GM12864 (cell line): ENCODE results near the gene ZNF469.

Experiments used
- DNase-seq: peaks from one replicate; pipeline ENCODE4 v3.0.0-alpha.2; 2011; ENCODE audit warnings: low read depth
- H3K4me3 ChIP-seq: 2 replicates; pipeline ENCODE4 v1.5.1; 2011; ENCODE audit warnings: mild to moderate bottlenecking, low read depth, low read length, control low read depth
- TF ChIP-seq, protein P1 (sequence below): IDR thresholded peaks from 2 replicates; pipeline ENCODE4 v1.5.1; 2011; ENCODE audit warnings: low read depth, mild to moderate bottlenecking, moderate library complexity, low read length, control low read depth, inconsistent platforms; ENCODE audit errors: missing control alignments

The ZNF469 gene

DNA sequence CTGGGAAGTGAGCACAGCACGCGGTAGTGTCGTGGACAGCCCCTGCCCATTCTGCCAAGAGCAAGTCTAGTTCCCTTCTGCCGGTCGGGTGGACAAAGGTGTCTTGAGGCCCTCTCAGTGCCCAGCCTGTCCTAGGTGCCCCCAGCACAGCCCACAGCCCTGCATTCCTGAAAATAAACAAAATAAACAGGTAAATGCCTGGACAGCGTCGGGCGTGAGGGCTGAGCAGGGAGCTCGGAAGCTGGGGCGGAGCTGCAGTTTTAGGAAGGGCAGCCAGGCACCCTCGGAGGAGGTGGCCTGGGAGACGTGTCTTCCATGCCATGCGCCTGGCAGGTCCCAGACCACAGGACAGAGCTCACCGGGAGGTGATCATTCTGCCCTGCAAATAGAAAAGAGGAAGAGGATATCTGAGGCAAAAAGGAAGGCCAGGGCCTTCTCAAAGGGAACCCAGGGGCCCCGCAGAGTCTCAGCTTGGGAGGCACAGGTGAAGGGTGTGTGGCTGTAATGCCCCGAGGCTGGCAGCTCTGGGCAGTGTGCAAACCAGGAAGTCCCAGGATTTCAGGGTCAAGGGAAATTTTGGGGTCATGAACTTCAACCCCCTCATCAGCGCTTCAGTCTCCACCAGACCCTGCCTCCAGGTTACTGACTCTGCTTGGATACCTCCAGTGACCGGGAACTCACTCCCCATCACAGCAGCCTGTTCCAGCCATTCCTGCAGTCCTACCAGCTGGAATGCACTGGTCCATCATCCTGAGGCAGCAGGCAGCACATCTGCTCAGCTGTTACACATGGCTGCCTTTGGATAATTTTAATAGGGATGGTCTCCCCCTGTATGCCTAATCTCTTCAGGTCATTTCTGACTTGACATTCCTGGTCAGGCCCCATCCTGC is 1.7 kb downstream of the ZNF469 start:
- H3K4me3 ChIP-seq: no peak overlapping the region
- TF ChIP-seq, protein P1, sequence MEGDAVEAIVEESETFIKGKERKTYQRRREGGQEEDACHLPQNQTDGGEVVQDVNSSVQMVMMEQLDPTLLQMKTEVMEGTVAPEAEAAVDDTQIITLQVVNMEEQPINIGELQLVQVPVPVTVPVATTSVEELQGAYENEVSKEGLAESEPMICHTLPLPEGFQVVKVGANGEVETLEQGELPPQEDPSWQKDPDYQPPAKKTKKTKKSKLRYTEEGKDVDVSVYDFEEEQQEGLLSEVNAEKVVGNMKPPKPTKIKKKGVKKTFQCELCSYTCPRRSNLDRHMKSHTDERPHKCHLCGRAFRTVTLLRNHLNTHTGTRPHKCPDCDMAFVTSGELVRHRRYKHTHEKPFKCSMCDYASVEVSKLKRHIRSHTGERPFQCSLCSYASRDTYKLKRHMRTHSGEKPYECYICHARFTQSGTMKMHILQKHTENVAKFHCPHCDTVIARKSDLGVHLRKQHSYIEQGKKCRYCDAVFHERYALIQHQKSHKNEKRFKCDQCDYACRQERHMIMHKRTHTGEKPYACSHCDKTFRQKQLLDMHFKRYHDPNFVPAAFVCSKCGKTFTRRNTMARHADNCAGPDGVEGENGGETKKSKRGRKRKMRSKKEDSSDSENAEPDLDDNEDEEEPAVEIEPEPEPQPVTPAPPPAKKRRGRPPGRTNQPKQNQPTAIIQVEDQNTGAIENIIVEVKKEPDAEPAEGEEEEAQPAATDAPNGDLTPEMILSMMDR: no peak
- no peak for DNase-seq

DNA sequence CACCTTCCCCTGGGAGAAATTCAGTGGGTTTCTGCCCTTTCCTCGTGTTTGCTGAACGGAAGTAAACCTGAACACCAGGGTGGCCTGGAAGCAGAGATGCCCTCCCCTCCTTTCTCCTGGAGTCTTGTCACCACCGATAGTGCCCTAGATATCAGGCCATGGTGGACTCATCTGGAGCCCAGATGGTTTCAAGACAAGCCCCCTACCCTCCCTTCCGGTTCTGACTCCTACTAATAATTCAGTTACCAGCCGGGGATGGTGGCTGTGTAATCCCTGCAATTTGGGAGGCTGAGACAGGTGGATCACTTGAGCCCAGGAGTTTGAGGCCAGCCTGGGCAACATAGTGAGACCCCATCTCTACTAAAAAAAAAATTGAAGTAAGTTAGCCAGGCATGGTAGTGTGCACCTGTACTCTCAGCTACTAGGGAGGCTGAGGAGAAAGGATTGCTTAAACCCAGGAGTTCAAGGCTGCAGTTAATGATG is 2.4 kb downstream of the ZNF469 start:
- TF ChIP-seq, protein P1: no peak
- no peak for DNase-seq
- no peak overlapping the region for H3K4me3 ChIP-seq

DNA sequence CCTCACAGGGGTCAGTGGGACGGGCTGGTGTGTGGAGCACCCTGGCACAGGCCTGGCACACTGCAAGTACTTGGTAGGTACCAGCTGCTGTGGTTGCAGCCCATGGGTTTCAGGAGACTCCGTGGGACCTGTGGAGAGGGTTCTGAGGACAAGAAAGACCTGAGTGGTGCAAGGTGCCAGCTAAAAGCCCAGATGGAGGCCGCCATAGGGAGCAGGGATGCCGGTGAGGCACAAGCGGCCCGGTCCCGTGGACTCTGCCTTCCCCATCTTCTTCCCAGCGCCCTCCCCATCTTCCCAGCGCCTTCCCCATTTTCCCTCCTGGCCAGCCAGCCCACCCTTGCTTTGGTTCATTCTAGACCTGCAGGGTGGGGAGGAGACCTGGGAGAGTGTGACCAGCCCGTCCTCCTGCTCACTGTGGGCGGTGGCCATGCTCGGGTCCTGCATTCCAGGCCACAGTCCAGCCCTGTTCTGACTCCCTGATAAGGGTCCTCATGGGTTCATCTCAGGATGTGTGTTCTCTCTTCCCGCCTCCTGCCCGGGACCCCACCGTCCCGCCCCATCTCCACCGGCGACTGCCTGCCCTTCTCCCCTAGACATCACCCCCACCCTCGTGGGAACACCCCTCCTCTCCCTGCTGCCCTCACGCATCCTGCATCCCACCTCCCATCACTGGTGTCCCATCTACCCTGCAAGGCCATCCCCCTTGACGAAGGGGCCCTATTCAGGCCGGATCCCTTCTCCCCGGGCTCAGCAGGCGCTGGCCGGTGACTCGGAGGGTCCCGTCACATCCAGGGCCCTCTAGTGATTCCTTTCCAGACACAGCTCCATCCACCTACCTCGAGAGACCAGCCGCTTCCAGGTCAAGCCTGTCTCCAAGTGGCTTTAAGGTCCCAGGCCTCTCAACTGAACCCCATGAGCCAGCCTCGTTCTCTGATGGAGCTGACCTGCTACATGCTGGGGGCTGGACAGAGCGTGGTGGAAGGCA is 3.4 kb downstream of the ZNF469 start:
- DNase-seq: no peak
- H3K4me3 ChIP-seq: no peak overlapping the region
- TF ChIP-seq, protein P1: no peak

DNA sequence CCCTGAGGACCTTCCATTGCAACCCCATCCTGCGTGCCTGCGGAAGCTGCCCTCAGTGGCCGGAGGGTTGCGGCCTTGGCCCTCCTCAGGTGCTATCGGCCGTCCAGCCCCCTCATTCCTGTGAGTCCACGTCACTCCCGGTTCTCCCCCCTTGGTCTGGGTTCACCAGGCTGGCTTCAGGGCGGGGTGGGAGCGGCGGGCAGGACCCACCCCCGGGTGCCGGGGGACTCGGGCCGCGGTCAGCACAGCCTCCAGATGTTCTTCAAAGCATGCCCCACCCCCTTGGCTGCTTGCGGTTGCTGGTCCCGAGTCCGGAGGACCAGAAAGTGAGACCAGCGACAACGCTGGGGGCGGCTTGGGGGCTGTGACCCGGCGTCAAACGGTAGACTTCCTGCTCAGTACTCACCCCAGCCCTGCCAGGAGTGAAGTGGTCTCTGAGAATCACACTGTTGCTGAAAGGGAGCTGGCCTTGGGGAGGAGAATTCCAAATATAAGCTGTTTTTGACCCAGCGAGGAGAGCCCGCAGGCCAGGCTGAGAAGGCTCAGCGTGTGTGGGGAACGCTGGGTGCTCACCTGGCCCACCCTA is 4.5 kb downstream of the ZNF469 start:
- DNase-seq: no peak
- no peak overlapping the region for H3K4me3 ChIP-seq
- TF ChIP-seq, protein P1: no peak

DNA sequence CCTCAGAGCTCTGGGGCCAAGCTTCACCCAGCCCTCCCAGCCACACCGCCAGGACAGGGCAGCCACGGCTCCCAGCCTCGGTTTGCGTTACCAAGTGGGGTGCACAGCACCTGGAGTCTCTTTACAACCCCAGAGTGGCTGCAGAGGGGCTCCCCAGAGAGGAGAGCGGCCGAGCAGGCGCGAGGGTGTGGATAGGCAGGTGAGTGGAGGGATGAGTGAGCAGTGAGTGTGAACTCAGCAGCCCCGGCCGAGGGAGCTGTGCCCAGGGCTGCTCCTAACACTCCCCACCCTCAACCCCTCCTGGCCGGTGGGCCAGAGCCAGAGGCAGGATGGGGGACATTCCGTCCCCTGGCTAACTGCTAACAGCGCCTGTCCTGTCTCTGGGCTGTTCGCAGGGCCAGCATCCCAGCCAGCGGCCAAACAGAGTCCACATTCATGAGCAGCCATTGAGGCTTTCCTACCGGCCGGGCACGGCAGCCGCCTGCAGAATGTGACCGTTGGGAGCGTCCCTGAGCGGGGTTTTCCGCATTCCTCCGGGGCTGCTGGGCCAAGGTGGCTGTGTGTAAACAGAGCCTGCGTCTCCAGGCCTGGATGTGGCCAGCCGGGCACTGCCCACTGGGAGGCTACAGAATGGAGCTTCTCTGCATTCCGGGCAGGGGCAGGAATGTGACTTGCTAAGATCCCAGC is 5.3 kb downstream of the ZNF469 start:
- TF ChIP-seq, protein P1: no peak
- H3K4me3 ChIP-seq: no peak overlapping the region
- DNase-seq: no peak

DNA sequence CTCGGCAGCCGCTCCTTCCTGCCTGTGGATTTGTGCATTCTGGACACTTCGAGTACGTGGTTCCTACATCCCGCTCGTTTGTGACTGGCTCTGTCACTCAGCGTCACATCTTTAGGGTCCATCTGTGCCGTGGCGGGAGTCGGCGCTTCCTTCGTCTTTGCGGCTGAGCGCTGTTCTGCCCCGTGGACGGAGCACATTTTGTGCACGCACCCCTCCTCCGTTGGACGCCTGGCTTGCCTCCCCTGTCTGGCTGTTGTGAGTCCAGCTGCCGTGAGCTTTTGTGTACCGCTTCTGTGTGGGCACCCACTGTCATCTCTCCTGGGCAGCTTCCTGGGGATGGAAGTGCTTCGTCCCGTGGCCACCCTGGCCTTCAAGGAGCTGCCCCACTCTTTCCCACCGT is 6.4 kb downstream of the ZNF469 start:
- H3K4me3 ChIP-seq: no peak overlapping the region
- TF ChIP-seq, protein P1: no peak
- DNase-seq: no peak
